Mesenchymal stem cell (in vitro differentiated cells and primary cell): ENCODE measurements around the gene TLL1.

Experiments used
- DNase-seq: peaks from one replicate; pipeline ENCODE4 v3.0.0-alpha.2; 2013
- H2AFZ ChIP-seq: one replicate; pipeline ENCODE4 v1.6.1; 2013; ENCODE audit warnings: low read depth, mild to moderate bottlenecking, control low read depth, inconsistent platforms, low read length, moderate library complexity
- H2AK5ac ChIP-seq: 2 replicates; pipeline ENCODE4 v1.6.1; 2013; ENCODE audit warnings: low read length, moderate library complexity, mild to moderate bottlenecking, inconsistent platforms; ENCODE audit not compliant: severe bottlenecking
- H2BK120ac ChIP-seq: one replicate; pipeline ENCODE4 v1.6.1; 2013; ENCODE audit warnings: low read depth, mild to moderate bottlenecking, inconsistent platforms, low read length, moderate library complexity
- H2BK12ac ChIP-seq, 2 experiments: one replicate each; pipeline ENCODE4 v1.6.1; 2013; ENCODE audit warnings: inconsistent platforms in 2 of 2, low read length in 2 of 2, mild to moderate bottlenecking in 2 of 2, moderate library complexity in 2 of 2, control low read depth in 1 of 2
- H2BK15ac ChIP-seq: one replicate; pipeline ENCODE4 v1.6.1; 2013; ENCODE audit warnings: mild to moderate bottlenecking, low read depth, inconsistent platforms; ENCODE audit not compliant: poor library complexity, severe bottlenecking
- H2BK5ac ChIP-seq: 2 replicates; pipeline ENCODE4 v1.6.1; 2013; ENCODE audit warnings: low read depth, mild to moderate bottlenecking, low read length, control low read depth, inconsistent platforms; ENCODE audit not compliant: poor library complexity, severe bottlenecking
- H3K14ac ChIP-seq, 2 experiments: one replicate each; pipeline ENCODE4 v1.6.1; 2013; ENCODE audit warnings: inconsistent platforms in 2 of 2, low read length in 2 of 2, control low read depth in 1 of 2, mild to moderate bottlenecking in 1 of 2, moderate library complexity in 1 of 2
- H3K18ac ChIP-seq, 2 experiments: one replicate each; pipeline ENCODE4 v1.6.1; 2013; ENCODE audit warnings: inconsistent platforms in 2 of 2, low read length in 2 of 2, control low read depth in 1 of 2, low read depth in 1 of 2, mild to moderate bottlenecking in 1 of 2
- H3K23ac ChIP-seq, 2 experiments: one replicate each; pipeline ENCODE4 v1.6.1; 2013; ENCODE audit warnings: inconsistent platforms in 2 of 2, low read length in 2 of 2, mild to moderate bottlenecking in 2 of 2, moderate library complexity in 2 of 2, control low read depth in 1 of 2
- H3K27ac ChIP-seq: 2 replicates; pipeline ENCODE4 v1.5.1; 2013; ENCODE audit warnings: mild to moderate bottlenecking, moderate library complexity, low read length, control low read depth, inconsistent platforms; ENCODE audit not compliant: poor library complexity, severe bottlenecking
- H3K27me3 ChIP-seq, 2 experiments: 2 replicates each; pipeline versions ENCODE4 v1.6.1 to v1.7.0; 2013; ENCODE audit warnings: low read length in 2 of 2, mild to moderate bottlenecking in 2 of 2, moderate library complexity in 2 of 2, control low read depth in 1 of 2, inconsistent platforms in 1 of 2; ENCODE audit not compliant: control insufficient read depth in 1 of 2, insufficient read depth in 1 of 2
- H3K36me3 ChIP-seq, 2 experiments: 2 replicates each; pipeline versions ENCODE4 v1.6.1 to v1.7.0; 2013; ENCODE audit warnings: low read length in 2 of 2, control low read depth in 1 of 2, inconsistent platforms in 1 of 2, low read depth in 1 of 2, mild to moderate bottlenecking in 1 of 2; ENCODE audit not compliant: insufficient read depth in 2 of 2, control insufficient read depth in 1 of 2
- H3K4ac ChIP-seq, 2 experiments: one replicate each; pipeline ENCODE4 v1.6.1; 2013; ENCODE audit warnings: inconsistent platforms in 2 of 2, low read length in 2 of 2, mild to moderate bottlenecking in 2 of 2, moderate library complexity in 2 of 2, control low read depth in 1 of 2, low read depth in 1 of 2
- H3K4me1 ChIP-seq: 2 replicates; pipeline ENCODE4 v1.6.1; 2013; ENCODE audit warnings: low read depth, low read length, control low read depth; ENCODE audit not compliant: control insufficient read depth, insufficient read depth
- H3K4me2 ChIP-seq: 2 replicates; pipeline ENCODE4 v1.6.1; 2013; ENCODE audit warnings: low read length, mild to moderate bottlenecking, inconsistent platforms; ENCODE audit not compliant: poor library complexity, severe bottlenecking
- H3K4me3 ChIP-seq, 2 experiments: 2 replicates each; pipeline versions ENCODE4 v1.5.1 to v1.7.0; 2013; ENCODE audit warnings: low read length in 2 of 2, mild to moderate bottlenecking in 2 of 2, control low read depth in 1 of 2, low read depth in 1 of 2; ENCODE audit not compliant: insufficient read depth in 1 of 2
- H3K79me1 ChIP-seq: replicated peaks from 2 replicates; pipeline ENCODE4 v1.6.1; 2013; ENCODE audit warnings: mild to moderate bottlenecking, control low read depth, low read length, inconsistent platforms; ENCODE audit not compliant: poor library complexity, severe bottlenecking
- H3K9ac ChIP-seq: 2 replicates; pipeline ENCODE4 v1.7.0; 2013; ENCODE audit warnings: mild to moderate bottlenecking, low read length, moderate library complexity
- H3K9me3 ChIP-seq: 2 replicates; pipeline ENCODE4 v1.7.0; 2013; ENCODE audit warnings: mild to moderate bottlenecking, low read length; ENCODE audit not compliant: control insufficient read depth
- H4K8ac ChIP-seq: one replicate; pipeline ENCODE4 v1.6.1; 2013; ENCODE audit warnings: inconsistent platforms, mild to moderate bottlenecking, low read length, moderate library complexity
- H4K91ac ChIP-seq: one replicate; pipeline ENCODE4 v1.6.1; 2013; ENCODE audit warnings: mild to moderate bottlenecking, low read length, inconsistent platforms
- WGBS: methylation state at CpG from one replicate; pipeline ENCODE4 v1.1.7; 2013; ENCODE audit warnings: mixed read lengths; 5-methylcytosine and 5-hydroxymethylcytosine counted together

The TLL1 gene

GRCh38 chr4:165986956-165987698 lies 114.1 kb downstream of the TLL1 start:
- H3K9ac ChIP-seq: no peak overlapping the region
- no peaks in the 10 kb centered on the region for H3K9me3 ChIP-seq
- no peak overlapping the region for H3K4me2 ChIP-seq
- no peak overlapping the region for H4K8ac ChIP-seq
- no peak for DNase-seq
- H2AFZ ChIP-seq: no peak overlapping the region
- H3K27me3 ChIP-seq: no peaks in the 10 kb centered on the region
- H3K79me1 ChIP-seq: no peaks in the 10 kb centered on the region
- H3K4me1 ChIP-seq: no peaks in the 10 kb centered on the region
- H3K36me3 ChIP-seq: no peaks in the 10 kb centered on the region
- H2BK12ac ChIP-seq: no peak overlapping the region
- no peak overlapping the region for H3K18ac ChIP-seq
- H3K14ac ChIP-seq: no peak overlapping the region
- no peak overlapping the region for H3K4me3 ChIP-seq
- H2BK5ac ChIP-seq: no peak overlapping the region
- no peak overlapping the region for H2BK15ac ChIP-seq
- H3K4ac ChIP-seq: no peak overlapping the region
- WGBS: 60% methylated on average over 1 of the region's 5 CpGs
- H2BK120ac ChIP-seq: no peak overlapping the region
- H3K23ac ChIP-seq: no peak overlapping the region
- no peak overlapping the region for H2AK5ac ChIP-seq
- H3K27ac ChIP-seq: no peak overlapping the region
- no peak overlapping the region for H4K91ac ChIP-seq

- Histone ChIP-seq H3K9me3 (no peaks in the 10 kb centered on the region), H3K27me3 (no peaks in the 10 kb centered on the region), H3K23ac (no peak overlapping the region), H3K4me2 (no peak overlapping the region), H3K79me1 (no peaks in the 10 kb centered on the region), H3K4ac (no peak overlapping the region), H2AK5ac (no peak overlapping the region), H2BK120ac (no peak overlapping the region), H2BK5ac (peak overlapping the region; percentile 9), H2BK12ac (no peak overlapping the region), H3K18ac (no peak overlapping the region), H2BK15ac (no peak overlapping the region), H3K4me1 (peaks cover 2% of the 10 kb centered on the region), H2AFZ (no peak overlapping the region), H3K14ac (no peak overlapping the region), H3K36me3 (no peaks in the 10 kb centered on the region), H3K9ac (no peak overlapping the region), H3K4me3 (no peak overlapping the region), H4K91ac (no peak overlapping the region), H4K8ac (no peak overlapping the region), H3K27ac (peak overlapping the region; percentile 72)
- WGBS: 76% methylated on average over 2 of the region's 4 CpGs
- DNase-seq: peak; percentile 6
Observed at GRCh38 chr4:165991325-165992180, 118.5 kb downstream of the TLL1 start.

GRCh38 chr4:165992283-165992682 lies 119.2 kb downstream of the TLL1 start:
- H3K27me3 ChIP-seq: no peaks in the 10 kb centered on the region
- no peak overlapping the region for H4K91ac ChIP-seq
- no peak overlapping the region for H2BK15ac ChIP-seq
- H3K14ac ChIP-seq: no peak overlapping the region
- no peaks in the 10 kb centered on the region for H3K9me3 ChIP-seq
- peaks cover 2% of the 10 kb centered on the region for H3K4me1 ChIP-seq
- DNase-seq: no peak
- no peak overlapping the region for H3K18ac ChIP-seq
- H3K23ac ChIP-seq: no peak overlapping the region
- no peak overlapping the region for H2BK12ac ChIP-seq
- no peak overlapping the region for H3K4me2 ChIP-seq
- H2BK120ac ChIP-seq: no peak overlapping the region
- no peak overlapping the region for H4K8ac ChIP-seq
- no peak overlapping the region for H2AFZ ChIP-seq
- no peaks in the 10 kb centered on the region for H3K79me1 ChIP-seq
- no peaks in the 10 kb centered on the region for H3K36me3 ChIP-seq
- no peak overlapping the region for H3K9ac ChIP-seq
- H3K4ac ChIP-seq: no peak overlapping the region
- no peak overlapping the region for H3K4me3 ChIP-seq
- WGBS: 44% methylated on average over 1 of the region's 1 CpG
- H2AK5ac ChIP-seq: no peak overlapping the region
- H2BK5ac ChIP-seq: peak overlapping the region; percentile 38
- peak overlapping the region; percentile 65 for H3K27ac ChIP-seq

GRCh38 chr4:165994701-165995100 lies 121.7 kb downstream of the TLL1 start:
- Histone ChIP-seq H3K36me3 (no peaks in the 10 kb centered on the region), H3K4me3 (no peak overlapping the region), H2BK12ac (no peak overlapping the region), H2BK15ac (no peak overlapping the region), H3K27ac (peak overlapping the region; percentile 50), H3K23ac (no peak overlapping the region), H2AFZ (peak overlapping the region; percentile 81), H4K8ac (no peak overlapping the region), H2BK5ac (no peak overlapping the region), H3K27me3 (no peaks in the 10 kb centered on the region), H3K14ac (no peak overlapping the region), H3K79me1 (no peaks in the 10 kb centered on the region), H3K9ac (no peak overlapping the region), H3K4me2 (no peak overlapping the region), H2BK120ac (no peak overlapping the region), H3K4me1 (peaks cover 2% of the 10 kb centered on the region), H2AK5ac (no peak overlapping the region), H4K91ac (no peak overlapping the region), H3K9me3 (no peaks in the 10 kb centered on the region), H3K4ac (no peak overlapping the region), H3K18ac (no peak overlapping the region)
- WGBS: 0% methylated on average over 1 of the region's 1 CpG
- DNase-seq: peak; percentile 14
